ENCODE measurements around the gene CFAP299. TPM values are rescaled to one million over a fixed set of nuclear protein-coding genes. Genes with fewer than 3 reads are reported as not detected.

Gene CFAP299
- total and polyA plus RNA-seq, 2 of the 8 experiments (the other 6 are each of a cell fraction or from before 2014, with no cell fraction given) = not detected

- Histone ChIP-seq H2AFZ (ENCODE audit: low read length) (no peak overlapping the region), H3K18ac (ENCODE audit: extremely low read depth, low read length) (no peak overlapping the region), H3K79me1 (ENCODE audit: low read depth, low read length) (no peaks in the 10 kb centered on the region), H2BK5ac (ENCODE audit: low read depth, low read length) (no peak overlapping the region), H3K4me1 (replicated peaks in 1 of 4; ENCODE audit: control insufficient read depth in 3 of 4, insufficient read depth in 4 of 4, low read length in 3 of 4) (no peaks in the 10 kb centered on the region), H3K4me2 (ENCODE audit: insufficient read depth in 1 of 2, low read depth in 2 of 2, low read length in 2 of 2) (no peak overlapping the region), H2BK120ac (replicated peaks; ENCODE audit: low read depth, low read length) (no peak overlapping the region), H2AK5ac (ENCODE audit: low read depth, low read length) (no peak overlapping the region), H4K8ac (ENCODE audit: extremely low read depth, insufficient read depth, low read length) (no peak overlapping the region), H3K23ac (ENCODE audit: insufficient read length) (no peak overlapping the region), H3K56ac (replicated peaks; ENCODE audit: insufficient read length, low read depth, low read length) (no peak overlapping the region), H3K9me3 (ENCODE audit: insufficient read depth in 2 of 2, low read depth in 1 of 2, low read length in 1 of 2) (no peaks in the 10 kb centered on the region), H4K91ac (replicated peaks; ENCODE audit: insufficient read length, low read length) (no peak overlapping the region), H3K27me3 (replicated peaks in 1 of 4; ENCODE audit: control insufficient read depth in 3 of 4, extremely low read depth in 1 of 4, insufficient read depth in 3 of 4, low read length in 3 of 4) (no peaks in the 10 kb centered on the region), H2BK20ac (ENCODE audit: low read length) (no peak overlapping the region), H2BK15ac (ENCODE audit: low read length) (no peak overlapping the region), H3K79me2 (ENCODE audit: control insufficient read depth in 1 of 2, insufficient read depth in 2 of 2, low read length in 2 of 2) (no peaks in the 10 kb centered on the region), H3K36me3 (ENCODE audit: control insufficient read depth in 2 of 4, insufficient read depth in 4 of 4, low read length in 3 of 4) (no peaks in the 10 kb centered on the region), H3K27ac (ENCODE audit: low read depth, low read length) (no peak overlapping the region), H3K4me3 (ENCODE audit: extremely low read depth in 1 of 4, insufficient read depth in 2 of 4, low read depth in 3 of 4, low read length in 4 of 4) (no peak overlapping the region), H3K23me2 (ENCODE audit: low read depth, low read length) (no peaks in the 10 kb centered on the region), H3K9ac (replicated peaks in 1 of 4; ENCODE audit: extremely low read depth in 1 of 4, low read depth in 3 of 4, low read length in 3 of 4) (no peak overlapping the region), H2BK12ac (ENCODE audit: low read depth, low read length) (no peak overlapping the region), H4K20me1 (replicated peaks in 1 of 2; ENCODE audit: control insufficient read depth in 1 of 2, insufficient read depth in 2 of 2, low read length in 2 of 2) (no peaks in the 10 kb centered on the region), H3K4ac (replicated peaks; ENCODE audit: insufficient read length, low read depth, low read length) (no peak overlapping the region), H4K5ac (ENCODE audit: insufficient read length, low read depth, low read length) (no peak overlapping the region), H3K14ac (ENCODE audit: insufficient read length) (no peak overlapping the region)
- CTCF ChIA-PET (ENCODE audit: partially characterized antibody) = interaction anchor here (0.6 kb wide), 1 partner anchor 35 kb away, joined by 3 read pairs; no protein-coding TSS in a partner anchor
- DNase-seq (ENCODE audit: low read depth in 1 of 2, low spot score in 2 of 2) (no peak), FAIRE-seq (no peak)
- POLR2A ChIA-PET (ENCODE audit: partially characterized antibody) = no interaction called here
- TF ChIP-seq ZNF274 (IDR thresholded peaks at IDR 0.05; ENCODE audit: borderline replicate concordance, extremely low read depth, low read length) = no peak
- no peak for TF ChIP-seq USF2 (IDR thresholded peaks at IDR 0.05; ENCODE audit: low read length)
- TF ChIP-seq BCL11A (IDR thresholded peaks at IDR 0.05; ENCODE audit: low read depth in 2 of 2, low read length in 2 of 2) = no peak
- TF ChIP-seq KDM1A (IDR thresholded peaks at IDR 0.05; ENCODE audit: borderline replicate concordance, low read length) = no peak
- no peak for TF ChIP-seq SIX5 (IDR thresholded peaks at IDR 0.05; ENCODE audit: low read depth, low read length)
- TF ChIP-seq GTF2F1 (IDR thresholded peaks at IDR 0.05; ENCODE audit: borderline replicate concordance, low read depth, low read length) = no peak
Measured at GRCh38 chr4:80446248-80446647, 110.7 kb downstream of the CFAP299 start.
